H1 (cell line): ENCODE results near the gene TIMP3. TPM values are rescaled to one million over a fixed set of nuclear protein-coding genes. Genes with fewer than 3 reads are reported as not detected.

Source experiments
- CBX5 ChIP-seq: fragments of 300-800, 300-1000 bp; sonication (generic); IDR thresholded peaks from 2 replicates; pipeline ENCODE4 v1.7.1; 2016; ENCODE audit warnings: antibody characterized with exemption, low read length, low read depth
- CEBPB ChIP-seq: IDR thresholded peaks from 2 replicates; pipeline ENCODE4 v1.6.1; 2012; ENCODE audit warnings: low read depth, low read length
- CHD2 ChIP-seq: IDR thresholded peaks from 2 replicates; pipeline ENCODE4 v1.6.1; 2012; ENCODE audit warnings: low read length, improper control_type of control experiment
- EP300 ChIP-seq, 2 experiments: IDR thresholded peaks; 1 replicate in 1 of 2; 2 replicates in 1 of 2; pipeline ENCODE4 v1.6.1; 2011 to 2012; ENCODE audit warnings: low read depth in 2 of 2, low read length in 2 of 2, mild to moderate bottlenecking in 2 of 2, borderline replicate concordance in 1 of 2, inconsistent platforms in 1 of 2, moderate library complexity in 1 of 2
- FOSL1 ChIP-seq: IDR thresholded peaks from 2 replicates; pipeline ENCODE4 v1.6.1; 2011; ENCODE audit warnings: mild to moderate bottlenecking, low read depth, low read length, moderate library complexity; ENCODE audit not compliant: insufficient read depth
- NRF1 ChIP-seq: IDR thresholded peaks from 2 replicates; pipeline ENCODE4 v1.6.1; 2011; ENCODE audit warnings: mild to moderate bottlenecking, low read depth, low read length, improper control_type of control experiment
- RNF2 ChIP-seq: fragments of 200-900, 300-1000 bp; sonication (generic); IDR thresholded peaks from 2 replicates; pipeline ENCODE4 v1.7.1; 2016; ENCODE audit warnings: borderline replicate concordance, low read depth, mild to moderate bottlenecking, antibody characterized with exemption, low read length; ENCODE audit not compliant: poor library complexity, severe bottlenecking; ENCODE audit errors: missing control alignments
- TAF7 ChIP-seq: optimal IDR thresholded peaks from 2 replicates; pipeline ENCODE3; 2011; ENCODE audit warnings: low read depth, mild to moderate bottlenecking, inconsistent platforms, low read length, moderate library complexity, borderline replicate concordance
- TBP ChIP-seq: IDR thresholded peaks from 2 replicates; pipeline ENCODE4 v1.6.1; 2011; ENCODE audit warnings: low read depth, low read length, improper control_type of control experiment
- USF2 ChIP-seq: IDR thresholded peaks from 2 replicates; pipeline ENCODE4 v1.6.1; 2011; ENCODE audit warnings: low read length, improper control_type of control experiment
- polyA plus RNA-seq, 7 experiments: library from polyadenylated mRNA; depleted of rRNA in 3 of 7; stranded (reverse) in 5 of 7; unstranded in 2 of 7; fragments of >200 nt in 5 of 7; fragments of 200-250 nt in 2 of 7; gene quantifications; 1 replicate in 5 of 7; 2 replicates in 1 of 7; 4 replicates in 1 of 7; pipeline versions ENCODE4 v1.2.1 to v1.2.3, GENCODE V29; 2011 to 2013; ENCODE audit warnings: missing spikeins in 2 of 7, mixed read lengths in 2 of 7
- total RNA-seq: library from RNA; stranded (reverse); fragmentation: NEBNext Ultra II Directional; extraction: Animal tissue kit (Norgen Biotek cat#: 25700); gene quantifications from 2 replicates; pipeline ENCODE4 v1.2.1, GENCODE V29; 2021

The TIMP3 gene
- total and polyA plus RNA-seq, 2 of the 8 experiments (the other 6 are each of a cell fraction or from before 2014, with no cell fraction given): 1.3 to 4.7 TPM

DNA sequence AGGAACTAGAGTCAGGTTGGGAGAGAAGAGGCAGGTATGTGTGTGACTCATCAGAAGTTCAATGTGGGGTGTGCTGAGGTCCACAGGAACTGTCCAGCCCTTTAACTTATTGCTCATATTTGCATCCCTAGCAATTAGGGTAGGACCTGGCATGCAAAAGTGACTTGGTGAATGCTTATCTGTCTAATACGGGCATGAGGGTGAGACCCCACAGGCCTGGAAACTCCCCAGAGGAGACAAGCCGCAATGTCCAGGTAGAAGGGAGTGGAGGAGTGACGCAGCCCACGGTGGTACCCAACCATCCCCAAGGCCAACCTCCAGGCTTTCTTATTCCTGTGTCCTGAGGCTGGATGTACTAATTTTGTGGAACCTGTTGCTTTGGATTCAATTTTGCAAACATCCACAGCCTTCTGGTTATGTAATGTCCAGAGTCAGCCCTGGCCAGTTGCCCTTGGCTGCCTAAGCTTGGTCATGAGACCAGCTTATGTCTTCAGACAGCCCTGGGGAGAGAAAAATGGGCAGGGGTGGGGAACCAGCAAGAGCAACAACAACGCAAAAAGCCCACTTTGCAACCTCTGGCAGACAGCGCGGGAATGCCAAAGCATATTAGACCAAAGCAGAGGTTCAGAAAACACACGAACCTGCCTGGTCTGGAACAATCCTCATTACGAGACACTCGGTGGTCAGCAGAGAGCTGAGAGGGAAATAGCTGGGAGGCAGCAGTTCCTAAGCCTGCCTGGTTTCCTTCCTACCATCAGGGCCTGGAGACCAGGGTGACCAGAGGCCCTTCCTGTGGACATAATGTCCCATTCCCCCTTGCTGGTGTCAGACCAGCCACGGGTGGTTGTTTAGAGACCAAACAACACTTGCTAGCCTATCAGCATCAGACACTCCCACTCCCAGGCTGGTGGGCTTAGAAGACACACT lies 49.3 kb downstream of the TIMP3 start (continued):
- TF ChIP-seq RNF2 (no peak), CHD2 (no peak), FOSL1 (no peak), CEBPB (no peak), NRF1 (no peak), CBX5 (no peak), EP300 (IDR thresholded peaks at IDR 0.05; ENCODE audit: borderline replicate concordance in 1 of 2, low read depth in 2 of 2, low read length in 2 of 2) (no peak), TAF7 (no peak), USF2 (no peak), TBP (no peak)
